HCT116 (cell line): ENCODE results near the gene ARFGEF3. TPM values are rescaled to one million over a fixed set of nuclear protein-coding genes. Genes with fewer than 3 reads are reported as not detected.

Experiments used
- ATAC-seq: fragments of 200-7000 bp; cut with Tn5 transposase; 2 replicates; pipeline ENCODE4 v1.9.1; 2020; ENCODE audit warnings: mild to moderate bottlenecking, moderate library complexity
- BruUV-seq: library from RNA; stranded (reverse); fragments of 400-500 nt; replicated peaks from 2 replicates; lab custom pipeline; 2021; lab: Mats Ljungman, UMichigan
- CTCF ChIA-PET: fragments of 300-600 bp; sonication (Branson Sonifier 250); formaldehyde crosslinking; loops from one replicate; lab custom pipeline; 2021; ENCODE audit warnings: antibody characterized with exemption; lab: Charles Lee
- POLR2A ChIA-PET: fragments of 300-600, 350-600 bp; sonication (Branson Sonifier 250); formaldehyde crosslinking; loops from one replicate; lab custom pipeline; 2021; ENCODE audit warnings: antibody characterized with exemption; lab: Charles Lee
- RAD21 ChIA-PET, 2 experiments: fragments of 300-600 bp; sonication (Branson Sonifier 250); formaldehyde crosslinking; loops; one replicate each; lab custom pipeline; 2023; ENCODE audit warnings: low total read pairs in 2 of 2; ENCODE audit not compliant: uncharacterized antibody in 2 of 2, unreplicated experiment in 2 of 2, low non-redundant PET in 1 of 2; lab: Charles Lee
- DNase-seq: peaks from one replicate; pipeline ENCODE4 v3.0.0-alpha.2; 2010; ENCODE audit warnings: low read depth, low spot score
- H2AFZ ChIP-seq: fragments of 200-600 bp; shearing (Covaris generic), sonication (generic); 2 replicates; pipeline ENCODE4 v1.6.1; 2017; ENCODE audit warnings: low read depth, mixed run types, mixed read lengths, antibody characterized with exemption, low read length; ENCODE audit not compliant: poor library complexity, severe bottlenecking
- H3K27ac ChIP-seq: 2 replicates; pipeline ENCODE4 v1.5.1; 2012; ENCODE audit warnings: low read depth, low read length
- H3K27me3 ChIP-seq: fragments of 200-600 bp; sonication (generic); 2 replicates; pipeline ENCODE4 v1.6.1; 2016; ENCODE audit warnings: mixed run types, low read length, mixed read lengths; ENCODE audit not compliant: insufficient read depth
- H3K36me3 ChIP-seq, 2 experiments: fragments of 200-500 bp in 1 of 2; fragments of 200-600 bp in 1 of 2; sonication (Bioruptor generic) in 1 of 2; sonication (generic) in 1 of 2; 2 replicates each; pipeline versions ENCODE4 v1.5.1 to v1.6.1; 2014 to 2016; ENCODE audit warnings: low read length in 2 of 2, inconsistent platforms in 1 of 2, mixed read lengths in 1 of 2, mixed run types in 1 of 2; ENCODE audit not compliant: insufficient read depth in 2 of 2, control insufficient read depth in 1 of 2
- H3K4me1 ChIP-seq, 2 experiments: fragments of 200-600 bp in 1 of 2; sonication (generic) in 1 of 2; 2 replicates each; pipeline versions ENCODE4 v1.5.1 to v1.6.1; 2012 to 2017; ENCODE audit warnings: low read length in 2 of 2, inconsistent platforms in 1 of 2, mild to moderate bottlenecking in 1 of 2, mixed read lengths in 1 of 2, mixed run types in 1 of 2, moderate library complexity in 1 of 2; ENCODE audit not compliant: insufficient read depth in 2 of 2, control insufficient read depth in 1 of 2
- H3K4me2 ChIP-seq: fragments of 200-600 bp; sonication (generic); 2 replicates; pipeline ENCODE4 v1.6.1; 2017; ENCODE audit warnings: mixed run types, low read length, mixed read lengths
- H3K4me3 ChIP-seq, 2 experiments: fragments of 200-600 bp in 1 of 2; sonication (generic) in 1 of 2; replicated peaks in 1 of 2; 2 replicates each; pipeline ENCODE4 v1.5.1; 2011 to 2016; ENCODE audit warnings: low read length in 2 of 2, control low read depth in 1 of 2, low read depth in 1 of 2, mild to moderate bottlenecking in 1 of 2, mixed read lengths in 1 of 2, mixed run types in 1 of 2
- H3K79me2 ChIP-seq: fragments of 200-600 bp; sonication (generic); 2 replicates; pipeline ENCODE4 v1.6.1; 2017; ENCODE audit warnings: mild to moderate bottlenecking, mixed run types, low read length, moderate library complexity, mixed read lengths; ENCODE audit not compliant: insufficient read depth
- H3K9ac ChIP-seq: fragments of 200-600 bp; sonication (generic); 2 replicates; pipeline ENCODE4 v1.6.1; 2016; ENCODE audit warnings: low read length, mixed read lengths
- H3K9me2 ChIP-seq: fragments of 200-600 bp; sonication (generic), shearing (Covaris generic); 2 replicates; pipeline ENCODE4 v1.6.1; 2017; ENCODE audit warnings: mixed run types, mild to moderate bottlenecking, moderate library complexity; ENCODE audit not compliant: insufficient read depth
- H3K9me3 ChIP-seq, 2 experiments: fragments of 200-500 bp in 1 of 2; fragments of 200-600 bp in 1 of 2; sonication (Bioruptor generic) in 1 of 2; sonication (generic) in 1 of 2; 2 replicates each; pipeline ENCODE4 v1.6.1; 2014 to 2017; ENCODE audit warnings: low read length in 2 of 2, mixed read lengths in 2 of 2, inconsistent platforms in 1 of 2, low read depth in 1 of 2, mild to moderate bottlenecking in 1 of 2, mixed run types in 1 of 2, moderate library complexity in 1 of 2; ENCODE audit not compliant: control insufficient read depth in 1 of 2, insufficient read depth in 1 of 2
- H4K20me1 ChIP-seq: fragments of 200-600 bp; sonication (generic), shearing (Covaris generic); 2 replicates; pipeline ENCODE4 v1.6.1; 2017; ENCODE audit warnings: mixed run types, mild to moderate bottlenecking, moderate library complexity; ENCODE audit not compliant: insufficient read depth
- CBX3 ChIP-seq: IDR thresholded peaks from 2 replicates; pipeline ENCODE4 v1.6.1; 2012; ENCODE audit warnings: low read depth
- EGR1 ChIP-seq: IDR thresholded peaks from 2 replicates; pipeline ENCODE4 v1.6.1; 2012; ENCODE audit warnings: low read depth
- EZH2 ChIP-seq: fragments of 200-600 bp; sonication (generic); IDR thresholded peaks from 2 replicates; pipeline ENCODE4 v1.6.1; 2017; ENCODE audit warnings: antibody characterized with exemption, mixed run types
- EZH2phosphoT487 ChIP-seq: fragments of 200-600 bp; IDR thresholded peaks from 2 replicates; pipeline ENCODE4 v1.6.1; 2018; ENCODE audit warnings: antibody characterized with exemption, borderline replicate concordance
- JUND ChIP-seq: IDR thresholded peaks from 2 replicates; pipeline ENCODE4 v1.6.1; 2012
- POLR2A ChIP-seq: IDR thresholded peaks from 2 replicates; pipeline ENCODE4 v1.7.0; 2011; ENCODE audit warnings: borderline replicate concordance; ENCODE audit not compliant: insufficient read depth, insufficient read length; ENCODE audit errors: extremely low read depth
- RAD21 ChIP-seq: IDR thresholded peaks from 2 replicates; pipeline ENCODE4 v1.6.1; 2012; ENCODE audit warnings: low read depth, mild to moderate bottlenecking
- SIN3A ChIP-seq: IDR thresholded peaks from 2 replicates; pipeline ENCODE4 v1.6.1; 2012; ENCODE audit warnings: low read depth
- SP1 ChIP-seq: IDR thresholded peaks from 2 replicates; pipeline ENCODE4 v1.6.1; 2012; ENCODE audit warnings: low read depth
- TCF7L2 ChIP-seq: IDR thresholded peaks from 2 replicates; pipeline ENCODE4 v1.7.0; 2011; ENCODE audit warnings: borderline replicate concordance, inconsistent platforms; ENCODE audit not compliant: insufficient read depth, insufficient read length; ENCODE audit errors: extremely low read depth
- ZBTB33 ChIP-seq: IDR thresholded peaks from 2 replicates; pipeline ENCODE4 v1.6.1; 2011; ENCODE audit warnings: mild to moderate bottlenecking, low read length, moderate library complexity; ENCODE audit not compliant: insufficient replicate concordance; ENCODE audit errors: extremely low read depth
- ZNF274 ChIP-seq: fragments of 200-500 bp; sonication (Bioruptor generic); IDR thresholded peaks from 2 replicates; pipeline ENCODE4 v1.6.1; 2014; ENCODE audit warnings: mild to moderate bottlenecking, low read depth, low read length, inconsistent platforms
- intact Hi-C: fragments of 100-400 bp; cut with micrococcal nuclease; formaldehyde crosslinking; loops from 2 replicates; pipeline ENCODE4 v1.10.0; 2022
- total RNA-seq: library from RNA; stranded (reverse); gene quantifications from one replicate; pipeline ENCODE4 v1.2.1, GENCODE V29; 2021; ENCODE audit not compliant: unreplicated experiment
- TF ChIP-seq, protein P1 (sequence below): IDR thresholded peaks from 2 replicates; pipeline ENCODE4 v1.6.1; 2012
- TF ChIP-seq, protein P2 (sequence below), 3 experiments: fragments of 200-600 bp in 1 of 3; sonication (generic) in 1 of 3; IDR thresholded peaks in 2 of 3; conservative IDR thresholded peaks in 1 of 3; 2 replicates each; pipeline ENCODE4 v1.5.1; 2012 to 2017; ENCODE audit warnings: low read depth in 2 of 3, low read length in 2 of 3, antibody characterized with exemption in 1 of 3, borderline replicate concordance in 1 of 3, control low read depth in 1 of 3, mild to moderate bottlenecking in 1 of 3, mixed read lengths in 1 of 3, mixed run types in 1 of 3, moderate library complexity in 1 of 3; ENCODE audit not compliant: insufficient read depth in 1 of 3

ARFGEF3 gene
- total RNA-seq, 1 experiment from 2014 or later: 3.8 TPM

DNA sequence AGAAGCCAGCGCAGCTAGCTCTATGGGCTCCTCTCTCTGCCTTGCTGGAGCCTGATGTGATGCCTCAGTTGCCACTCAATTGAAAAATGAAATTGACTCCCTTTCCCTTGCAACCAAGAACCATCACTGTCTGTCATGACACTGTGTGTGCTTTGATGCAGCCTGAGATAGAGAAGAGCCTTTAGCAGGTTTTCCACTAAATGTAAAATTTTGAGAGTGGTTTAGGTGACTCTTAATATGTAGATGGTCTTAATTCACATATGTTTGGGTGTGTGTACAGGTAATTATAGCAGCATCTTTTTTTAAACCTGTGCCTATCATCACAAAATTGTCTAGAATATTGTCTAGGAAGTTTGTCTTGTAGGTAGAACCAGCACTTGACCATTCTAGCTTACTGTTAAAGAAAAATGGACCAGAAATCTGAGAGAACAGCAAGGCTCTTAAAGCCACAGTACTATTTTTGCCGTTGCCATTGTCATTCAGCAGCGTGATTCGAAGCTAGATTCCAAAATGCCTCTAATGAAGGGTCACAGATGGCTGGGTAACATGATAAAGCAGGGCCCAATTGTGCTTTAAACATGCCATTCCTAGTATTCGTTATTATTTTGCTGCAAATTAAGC, 1.3 kb downstream of the ARFGEF3 start:
- Histone ChIP-seq H2AFZ (no peak overlapping the region), H3K79me2 (no peaks in the 10 kb centered on the region), H4K20me1 (no peaks in the 10 kb centered on the region), H3K9me3 (no peaks in the 10 kb centered on the region), H3K9ac (no peak overlapping the region), H3K27ac (no peak overlapping the region), H3K4me3 (peak overlapping the region in 1 of 2 experiments; percentile 73; a peak in 2 of 4 replicates), H3K27me3 (peaks cover 9% of the 10 kb centered on the region; the same call in 1 of the 2 replicates), H3K36me3 (no peaks in the 10 kb centered on the region), H3K9me2 (0 out of 2 replicates have a peak, but pooled peaks cover 3% of the 10 kb centered on the region), H3K4me1 (peaks cover 10 to 19% of the 10 kb centered on the region in 2 experiments; a peak in 3 of 4 replicates), H3K4me2 (peak overlapping the region; percentile 95)
- BruUV-seq: TSS peak; percentile 56
- TF ChIP-seq, protein P1, sequence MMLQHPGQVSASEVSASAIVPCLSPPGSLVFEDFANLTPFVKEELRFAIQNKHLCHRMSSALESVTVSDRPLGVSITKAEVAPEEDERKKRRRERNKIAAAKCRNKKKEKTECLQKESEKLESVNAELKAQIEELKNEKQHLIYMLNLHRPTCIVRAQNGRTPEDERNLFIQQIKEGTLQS: no peak
- TF ChIP-seq EGR1 (no peak), RAD21 (no peak), EZH2phosphoT487 (no peak), JUND (no peak)
- TF ChIP-seq, protein P2, sequence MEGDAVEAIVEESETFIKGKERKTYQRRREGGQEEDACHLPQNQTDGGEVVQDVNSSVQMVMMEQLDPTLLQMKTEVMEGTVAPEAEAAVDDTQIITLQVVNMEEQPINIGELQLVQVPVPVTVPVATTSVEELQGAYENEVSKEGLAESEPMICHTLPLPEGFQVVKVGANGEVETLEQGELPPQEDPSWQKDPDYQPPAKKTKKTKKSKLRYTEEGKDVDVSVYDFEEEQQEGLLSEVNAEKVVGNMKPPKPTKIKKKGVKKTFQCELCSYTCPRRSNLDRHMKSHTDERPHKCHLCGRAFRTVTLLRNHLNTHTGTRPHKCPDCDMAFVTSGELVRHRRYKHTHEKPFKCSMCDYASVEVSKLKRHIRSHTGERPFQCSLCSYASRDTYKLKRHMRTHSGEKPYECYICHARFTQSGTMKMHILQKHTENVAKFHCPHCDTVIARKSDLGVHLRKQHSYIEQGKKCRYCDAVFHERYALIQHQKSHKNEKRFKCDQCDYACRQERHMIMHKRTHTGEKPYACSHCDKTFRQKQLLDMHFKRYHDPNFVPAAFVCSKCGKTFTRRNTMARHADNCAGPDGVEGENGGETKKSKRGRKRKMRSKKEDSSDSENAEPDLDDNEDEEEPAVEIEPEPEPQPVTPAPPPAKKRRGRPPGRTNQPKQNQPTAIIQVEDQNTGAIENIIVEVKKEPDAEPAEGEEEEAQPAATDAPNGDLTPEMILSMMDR (IDR thresholded peaks at IDR 0.05 in 2 of 3, conservative IDR thresholded peaks at IDR 0.05 in 1 of 3; ENCODE audit: borderline replicate concordance in 1 of 3, insufficient read depth in 1 of 3, low read depth in 2 of 3, low read length in 2 of 3): no peak
- POLR2A ChIA-PET: no interaction called here
- intact Hi-C loops: no loop called here
- DNase-seq (no peak), ATAC-seq (no peak)
- RAD21 ChIA-PET: no interaction called here
- CTCF ChIA-PET: no interaction called here

DNA sequence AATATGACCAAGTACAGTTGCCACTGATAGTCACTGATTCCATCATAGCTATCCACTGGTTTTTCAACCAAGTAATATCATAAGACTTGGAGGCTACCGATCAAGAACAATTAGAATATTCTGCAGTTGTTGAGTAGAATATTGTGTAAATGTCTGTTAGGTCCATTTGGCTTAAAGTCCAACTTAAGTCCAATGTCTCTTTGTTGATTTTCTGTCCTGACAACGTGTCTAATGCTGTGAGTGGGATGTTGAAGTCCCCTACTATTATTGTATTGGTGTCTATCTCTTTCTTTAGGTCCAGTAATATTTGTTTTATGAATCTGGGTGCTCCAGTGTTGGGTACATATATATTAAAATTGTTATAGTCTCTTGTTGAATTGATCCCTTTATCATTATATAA, 13.9 kb downstream of the ARFGEF3 start:
- RAD21 ChIA-PET: no interaction called here
- ATAC-seq: no peak
- no peaks in the 10 kb centered on the region for H4K20me1 ChIP-seq
- H3K36me3 ChIP-seq: no peaks in the 10 kb centered on the region; a peak in 1 of 4 replicates
- intact Hi-C loops: no loop called here
- no peaks in the 10 kb centered on the region for H3K9me3 ChIP-seq
- no peak for DNase-seq
- H3K79me2 ChIP-seq: no peaks in the 10 kb centered on the region
- H3K9ac ChIP-seq: no peak overlapping the region
- H3K27ac ChIP-seq: no peak overlapping the region
- CTCF ChIA-PET: no interaction called here
- no peak overlapping the region for H3K4me3 ChIP-seq
- H3K9me2 ChIP-seq: no peaks in the 10 kb centered on the region
- POLR2A ChIA-PET: no interaction called here
- BruUV-seq: no TSS peak
- no peak overlapping the region for H3K4me2 ChIP-seq
- no peaks in the 10 kb centered on the region for H3K27me3 ChIP-seq
- no peaks in the 10 kb centered on the region for H3K4me1 ChIP-seq
- H2AFZ ChIP-seq: no peak overlapping the region
- no peak for TF ChIP-seq EZH2phosphoT487
- no peak for TF ChIP-seq SIN3A
- no peak for TF ChIP-seq EGR1
- no peak for TF ChIP-seq SP1
- TF ChIP-seq ZNF274: no peak
- no peak for TF ChIP-seq EZH2
- TF ChIP-seq TCF7L2: no peak
- TF ChIP-seq POLR2A: no peak
- TF ChIP-seq, protein P1: no peak
- no peak for TF ChIP-seq ZBTB33
- no peak for TF ChIP-seq CBX3
